Endothelial cell of hepatic sinusoid (primary cell): ENCODE results near the gene CAPN15.
"Not testable (repeated sequence)": the region's sequence is repeated elsewhere in the genome, so short reads cannot be mapped to it uniquely, and the experiment has no call there.

Source experiments
- in situ Hi-C: cut with HindIII; loops from 2 replicates; pipeline ENCODE4 v1.10.0; 2017; ENCODE audit warnings: low sequenced_read_pairs

Gene CAPN15

DNA sequence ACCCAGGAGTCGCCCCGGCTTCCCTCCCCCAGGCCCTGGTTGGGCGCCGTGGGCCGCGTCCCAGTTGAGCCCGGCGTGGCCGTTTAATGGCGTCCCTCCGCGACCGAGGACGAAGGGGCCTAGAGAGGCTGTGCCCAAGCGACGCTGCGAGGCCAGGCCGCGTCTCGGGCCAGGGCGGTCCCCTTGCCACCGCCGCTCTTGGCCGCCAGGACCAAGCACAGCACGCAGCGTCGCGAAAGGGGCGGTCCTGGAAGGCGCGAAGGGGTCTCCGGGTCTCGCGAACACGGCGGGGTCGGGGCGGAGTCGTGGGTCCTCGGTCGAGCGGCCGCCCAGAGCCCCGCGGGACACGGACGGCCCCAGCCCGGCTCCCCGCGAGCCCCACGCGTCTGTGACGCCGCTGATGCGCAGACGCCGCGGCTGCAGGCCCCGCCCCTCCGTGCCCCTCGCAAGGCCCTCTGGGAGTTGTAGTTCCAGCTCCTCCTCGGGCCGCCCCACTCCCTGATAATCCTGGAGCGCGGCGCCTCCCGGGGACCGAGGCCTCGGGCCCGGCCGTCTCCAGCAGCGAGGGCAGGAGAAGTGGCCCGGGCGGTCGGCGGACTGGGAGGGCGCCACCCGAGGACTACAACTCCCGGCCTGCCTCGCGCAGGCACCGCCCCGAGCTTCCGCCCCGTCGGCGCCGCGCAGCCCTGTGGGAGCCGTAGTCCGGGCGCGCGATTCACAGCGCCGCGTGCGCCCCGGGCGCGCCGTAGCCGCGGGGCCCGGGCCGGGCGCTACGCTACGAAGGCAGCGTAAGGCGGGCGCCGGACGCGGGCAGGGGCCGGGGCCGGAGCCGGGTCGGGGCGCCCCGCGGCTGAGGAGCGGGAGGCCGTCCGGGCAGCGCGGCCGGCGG is at the start of gene CAPN15:
TSS of gene CAPN15 (plus strand) at position 698 of the 889 bp plus-strand sequence. CDS start 19,127 bp downstream, outside the sequence.
- in situ Hi-C loops, result loop anchor here (25.0 kb wide), 1 partner anchor 110 kb away; the partner anchor contains the start of genes MCRIP2, METTL26, WDR90 and WFIKKN1

DNA sequence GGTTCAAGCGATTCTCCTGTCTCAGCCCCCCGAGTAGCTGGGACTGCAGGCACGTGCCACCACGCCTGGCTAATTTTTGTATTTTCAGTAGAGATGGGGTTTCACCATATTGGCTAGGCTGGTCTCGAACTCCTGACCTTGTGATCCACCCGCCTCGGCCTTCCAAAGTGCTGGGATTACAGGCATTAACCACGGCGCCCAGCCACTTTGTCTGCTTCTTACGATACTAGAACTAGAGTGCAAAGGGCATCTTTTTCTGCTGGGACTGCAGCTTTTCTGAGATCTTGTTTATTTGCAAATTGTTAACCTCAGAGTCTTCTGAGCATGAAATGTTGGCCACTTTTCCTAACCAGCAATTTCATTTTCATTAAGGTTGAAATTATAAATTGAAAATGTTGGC is 49.2 kb upstream of the CAPN15 start:
- in situ Hi-C loops, result not testable (repeated sequence)

DNA sequence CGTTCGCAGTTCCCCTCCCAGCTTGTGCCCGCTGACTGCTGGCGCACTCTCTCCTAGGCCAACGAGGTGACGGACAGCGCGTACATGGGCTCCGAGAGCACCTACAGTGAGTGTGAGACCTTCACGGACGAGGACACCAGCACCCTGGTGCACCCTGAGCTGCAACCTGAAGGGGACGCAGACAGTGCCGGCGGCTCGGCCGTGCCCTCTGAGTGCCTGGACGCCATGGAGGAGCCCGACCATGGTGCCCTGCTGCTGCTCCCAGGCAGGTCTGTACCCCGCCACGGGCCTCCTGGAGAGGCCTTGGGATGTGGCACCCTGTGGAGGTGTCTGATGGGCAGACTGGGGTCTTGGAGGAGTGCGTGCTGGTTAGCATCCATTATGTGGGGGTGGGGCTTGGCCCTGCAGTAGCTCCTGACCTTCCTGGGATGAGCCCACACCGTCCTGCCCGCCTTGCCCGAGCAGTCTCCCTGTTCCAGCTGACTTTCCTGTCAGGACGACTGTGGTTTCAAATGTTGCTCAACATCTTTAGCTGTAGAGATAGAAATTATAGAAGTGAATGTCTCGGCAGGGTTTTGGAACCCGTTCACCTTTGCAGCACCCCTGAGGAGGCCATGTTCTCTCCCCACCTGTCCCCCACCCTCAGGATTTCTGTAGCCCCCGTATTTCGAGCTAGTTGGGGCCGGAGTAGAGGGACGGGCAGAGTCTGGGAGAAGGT is 44.9 kb upstream of the CAPN15 start:
- in situ Hi-C loops, result no loop called here

DNA sequence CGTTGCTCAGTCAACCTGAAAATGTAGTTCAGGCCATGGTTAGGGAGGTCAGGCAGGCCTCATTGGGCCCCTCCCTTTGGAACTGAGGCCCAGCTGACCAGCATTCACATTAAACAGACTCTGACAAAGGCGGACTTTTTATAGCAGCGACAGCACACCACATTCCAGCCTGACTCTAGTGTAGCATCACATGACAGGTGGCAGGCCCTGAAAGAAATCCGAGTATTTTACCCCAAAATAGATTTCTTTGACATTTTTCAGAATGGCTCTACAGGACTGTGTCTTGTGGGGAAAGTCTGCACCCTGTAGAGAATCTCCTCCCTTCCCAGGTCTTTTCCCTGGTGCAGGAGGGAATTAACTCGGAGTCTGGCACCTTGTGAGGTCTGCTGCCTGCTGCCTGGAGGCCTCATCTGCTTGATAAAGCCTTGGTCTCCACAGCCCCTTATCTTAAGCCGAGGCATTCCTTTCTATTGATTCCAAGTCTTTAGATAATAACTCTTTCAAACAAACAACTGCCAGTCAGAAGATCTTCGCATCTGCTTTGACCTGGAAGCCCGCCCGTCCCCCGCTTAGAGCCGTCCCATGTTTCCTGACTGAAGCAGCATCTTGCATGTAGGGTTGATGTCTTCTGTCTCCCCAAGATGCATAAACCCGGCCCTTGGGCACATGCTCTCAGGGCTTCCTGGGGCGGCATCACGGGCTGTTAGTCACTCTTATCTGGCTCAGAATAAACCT is 44.0 kb upstream of the CAPN15 start:
- in situ Hi-C loops, result no loop called here

DNA sequence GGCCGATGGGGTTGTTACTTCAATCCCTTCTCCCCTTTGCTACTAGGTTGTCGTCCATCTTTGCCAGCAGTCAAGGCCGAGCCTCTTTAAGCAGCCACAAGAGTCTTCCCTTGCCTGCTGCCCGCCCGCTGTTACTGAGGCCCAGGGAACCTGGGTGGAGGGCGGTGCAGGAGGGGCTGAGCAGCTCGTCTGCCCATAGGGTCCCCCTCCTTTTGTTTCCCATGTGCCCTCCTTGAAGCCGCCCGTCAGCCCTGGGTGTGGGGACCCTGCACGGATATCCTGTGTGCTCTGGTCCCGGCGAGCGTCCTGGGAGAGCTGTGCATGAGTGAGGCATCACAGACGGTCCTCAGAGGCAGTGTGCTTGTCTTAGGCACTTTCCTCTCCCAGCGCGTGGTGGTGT is 37.9 kb upstream of the CAPN15 start:
- in situ Hi-C loops, result no loop called here

DNA sequence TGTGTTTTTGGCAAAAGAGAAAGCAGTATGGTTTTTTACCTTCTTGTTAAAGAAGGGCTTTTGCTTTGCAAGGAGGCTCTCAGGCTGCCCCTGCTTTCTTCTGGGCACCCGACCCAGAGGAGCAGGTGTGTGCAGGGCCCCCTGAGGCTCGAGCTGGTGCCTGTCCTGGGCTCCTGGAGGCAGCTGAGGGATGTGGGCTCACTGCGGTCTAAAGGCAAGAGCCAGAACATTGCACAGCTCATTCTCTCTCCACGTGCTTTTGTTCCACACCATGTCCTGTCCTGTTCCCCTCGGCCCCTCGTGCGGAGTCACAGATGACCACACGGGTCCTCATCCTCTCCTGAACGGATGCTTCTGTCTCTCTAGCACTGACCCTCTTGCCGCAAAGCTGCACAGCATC is 36.7 kb upstream of the CAPN15 start:
- in situ Hi-C loops, result no loop called here

DNA sequence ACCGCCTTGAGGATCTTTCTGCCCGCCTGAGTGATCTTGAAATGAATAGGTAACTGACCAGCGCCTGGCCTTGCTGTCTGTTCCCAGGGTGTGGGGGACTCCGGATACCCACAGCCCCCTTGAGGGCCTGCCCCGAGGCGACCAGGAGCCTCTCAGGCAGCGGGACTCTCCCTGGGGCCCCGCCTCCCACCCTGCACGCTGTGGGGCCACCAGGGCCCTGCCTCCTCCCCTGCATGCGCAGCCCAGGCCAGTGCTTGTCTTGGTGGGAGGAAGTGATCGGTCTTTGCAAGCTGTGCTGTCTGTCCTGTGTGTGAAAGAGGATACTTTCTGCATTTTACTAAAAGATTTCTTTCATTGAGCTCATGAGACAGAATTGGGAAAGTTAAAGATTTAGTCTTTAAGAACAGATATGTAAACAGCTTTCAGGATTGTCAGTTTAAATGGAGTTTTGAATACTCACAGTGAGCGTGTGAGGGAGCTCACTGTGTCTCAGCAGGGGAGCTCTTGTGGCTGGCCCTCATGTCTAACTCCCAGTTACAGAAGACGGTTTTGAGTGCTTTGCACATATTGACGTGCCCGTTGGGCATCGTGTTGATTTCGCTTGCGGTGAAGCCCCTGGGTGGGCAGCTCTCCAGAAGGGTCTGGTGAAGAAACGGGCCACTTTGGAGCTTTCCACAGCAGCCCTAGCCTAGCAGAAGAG is 36.1 kb upstream of the CAPN15 start:
- in situ Hi-C loops, result no loop called here

DNA sequence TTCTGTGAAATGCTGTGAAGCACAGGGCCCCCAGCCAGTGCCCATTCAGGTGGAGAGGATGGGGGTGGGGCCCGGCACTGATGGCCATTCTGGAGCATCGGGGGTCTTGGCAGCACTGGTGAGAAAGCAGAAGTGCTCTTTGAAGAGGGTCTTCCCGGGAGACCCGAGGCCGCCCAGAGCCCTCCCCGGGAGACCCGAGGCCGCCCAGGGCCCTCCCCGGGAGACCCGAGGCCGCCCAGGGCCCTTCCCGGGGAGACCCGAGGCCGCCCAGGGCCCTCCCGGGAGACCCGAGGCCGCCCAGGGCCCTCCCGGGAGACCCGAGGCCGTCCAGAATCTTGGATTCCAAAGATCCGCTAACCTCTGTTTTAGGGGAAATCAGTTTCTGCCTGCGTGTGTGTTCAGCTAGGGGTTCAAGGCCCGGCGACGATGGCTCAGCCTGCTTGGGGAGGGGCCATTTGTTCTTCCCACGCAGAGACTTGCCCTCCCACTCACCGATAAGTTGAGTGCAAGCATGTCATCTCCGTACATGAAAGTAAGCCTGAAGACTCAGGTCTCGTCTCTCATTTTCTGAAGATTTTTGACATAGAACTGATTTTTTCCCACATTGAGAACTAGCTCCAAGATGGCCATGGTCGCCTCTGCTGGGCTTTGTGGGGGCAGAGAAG is 35.2 kb upstream of the CAPN15 start:
- in situ Hi-C loops, result no loop called here

DNA sequence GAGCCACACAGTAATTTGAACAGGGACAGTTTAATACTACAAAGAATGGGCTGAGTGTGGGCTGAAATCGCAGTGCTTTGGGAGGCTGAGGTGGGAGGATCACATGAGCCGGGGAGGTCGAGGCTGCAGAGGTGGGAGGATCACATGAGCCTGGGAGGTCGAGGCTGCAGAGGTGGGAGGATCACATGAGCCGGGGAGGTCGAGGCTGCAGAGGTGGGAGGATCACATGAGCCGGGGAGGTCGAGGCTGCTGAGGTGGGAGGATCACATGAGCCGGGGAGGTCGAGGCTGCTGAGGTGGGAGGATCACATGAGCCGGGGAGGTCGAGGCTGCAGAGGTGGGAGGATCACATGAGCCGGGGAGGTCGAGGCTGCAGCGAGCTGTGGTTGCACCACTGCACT is 32.8 kb upstream of the CAPN15 start:
- in situ Hi-C loops, result not testable (repeated sequence)

DNA sequence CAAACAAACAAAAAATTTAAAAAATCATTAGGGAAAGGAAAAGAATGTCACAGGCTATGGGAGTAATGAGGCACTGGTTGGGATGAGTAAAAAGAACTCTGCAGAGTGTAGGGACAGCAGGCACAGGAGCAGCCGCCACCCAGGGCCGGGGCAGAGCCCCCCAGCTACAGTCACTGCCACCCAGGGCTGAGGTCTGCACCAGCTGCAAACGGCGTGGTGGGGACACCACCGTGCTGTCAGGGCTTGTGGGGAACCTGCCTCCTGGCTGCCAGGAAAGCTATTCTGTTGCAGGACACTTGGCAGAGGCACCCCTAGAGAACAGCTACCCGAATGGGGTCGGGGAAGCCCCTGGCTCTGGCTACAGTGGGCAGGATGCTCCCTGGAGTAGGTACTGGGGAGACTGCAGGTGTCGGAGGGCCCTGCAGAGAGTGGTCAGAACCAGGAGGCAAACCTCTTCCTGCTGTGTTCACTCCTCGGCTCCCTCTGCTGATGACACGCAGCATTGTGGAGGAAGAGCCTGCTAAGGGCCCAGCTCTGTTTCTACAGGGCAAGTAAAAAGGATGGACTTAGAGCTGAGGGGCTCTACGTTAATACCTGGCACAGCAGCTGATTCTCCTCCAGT is 32.3 kb upstream of the CAPN15 start:
- in situ Hi-C loops, result no loop called here

DNA sequence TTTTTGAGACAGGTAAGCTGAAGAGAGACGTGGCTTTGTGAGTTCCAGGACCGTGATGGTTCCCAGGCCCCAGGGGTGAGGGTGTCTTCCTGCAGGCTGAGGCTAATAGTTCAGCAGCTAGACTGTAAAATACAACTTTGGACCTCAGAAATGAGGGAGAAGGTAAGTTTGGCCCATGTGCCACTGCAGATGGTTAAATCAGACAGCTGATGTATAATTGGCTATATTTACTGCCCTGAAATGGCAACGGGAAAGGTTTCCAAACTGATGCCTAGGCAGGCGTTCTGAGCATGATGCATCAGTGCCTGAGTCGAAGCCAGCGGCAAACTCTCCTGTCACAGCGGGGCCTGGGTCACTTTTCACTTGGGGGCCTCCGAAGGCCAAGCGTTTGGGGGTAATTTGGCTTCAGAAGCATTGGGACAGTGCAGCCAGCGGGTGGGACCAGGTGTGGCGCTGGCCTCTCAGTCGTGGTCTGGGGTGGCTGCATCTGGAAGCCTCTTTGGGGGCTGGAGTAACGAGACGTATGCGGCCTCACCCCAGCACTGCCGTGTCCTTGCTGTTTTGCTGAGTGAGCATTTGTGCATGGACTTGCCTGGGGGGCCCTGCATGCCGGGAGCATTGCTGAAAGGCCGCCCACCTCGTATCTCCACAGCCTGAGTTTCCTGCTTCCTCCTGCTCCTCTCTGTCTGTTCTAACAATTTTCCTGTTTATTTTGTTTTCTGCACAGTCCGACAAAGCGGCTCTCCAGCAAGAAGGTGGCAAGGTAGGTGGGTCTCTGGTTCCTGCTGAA is 31.2 kb upstream of the CAPN15 start:
- in situ Hi-C loops, result no loop called here

DNA sequence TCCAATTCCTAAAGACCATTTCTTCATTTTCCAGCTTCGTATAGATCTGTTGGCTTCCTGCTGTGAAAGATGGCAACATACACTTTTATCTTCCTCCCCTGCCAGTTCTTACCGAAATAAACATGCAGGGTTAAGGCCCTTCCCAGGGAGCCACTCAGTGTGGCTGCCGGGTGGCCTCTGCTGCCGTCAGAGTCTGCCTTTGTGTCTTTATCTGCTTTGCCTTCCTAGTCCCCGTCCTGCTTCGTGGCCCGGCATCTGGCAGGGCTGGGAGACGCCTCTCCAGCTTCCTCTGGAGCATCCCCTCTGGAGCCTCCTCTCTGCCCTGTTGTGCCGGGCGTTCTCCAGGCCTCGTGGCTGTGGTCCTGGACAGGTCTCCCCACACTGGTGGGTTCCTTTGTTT is 30.3 kb upstream of the CAPN15 start:
- in situ Hi-C loops, result no loop called here

DNA sequence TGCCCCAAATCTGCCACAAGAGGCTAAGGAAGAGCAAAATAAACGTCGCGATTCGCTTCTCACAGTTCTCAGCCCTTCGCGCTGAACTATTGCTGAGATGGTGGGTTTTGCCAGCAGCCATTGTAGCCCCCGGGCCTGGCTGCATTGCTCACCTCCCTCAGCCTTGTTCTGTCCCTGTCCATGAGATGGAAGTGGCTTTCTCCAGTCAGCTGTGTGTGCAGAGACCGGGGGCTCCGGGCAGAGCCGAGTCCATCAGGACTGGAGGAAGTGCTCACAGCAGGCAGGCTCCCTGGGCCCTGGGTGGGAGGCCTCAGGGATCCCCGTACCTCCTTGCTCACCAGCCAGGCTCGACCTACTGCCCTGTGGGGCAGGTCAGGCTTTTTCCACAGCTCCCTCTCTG is 27.6 kb upstream of the CAPN15 start:
- in situ Hi-C loops, result no loop called here

DNA sequence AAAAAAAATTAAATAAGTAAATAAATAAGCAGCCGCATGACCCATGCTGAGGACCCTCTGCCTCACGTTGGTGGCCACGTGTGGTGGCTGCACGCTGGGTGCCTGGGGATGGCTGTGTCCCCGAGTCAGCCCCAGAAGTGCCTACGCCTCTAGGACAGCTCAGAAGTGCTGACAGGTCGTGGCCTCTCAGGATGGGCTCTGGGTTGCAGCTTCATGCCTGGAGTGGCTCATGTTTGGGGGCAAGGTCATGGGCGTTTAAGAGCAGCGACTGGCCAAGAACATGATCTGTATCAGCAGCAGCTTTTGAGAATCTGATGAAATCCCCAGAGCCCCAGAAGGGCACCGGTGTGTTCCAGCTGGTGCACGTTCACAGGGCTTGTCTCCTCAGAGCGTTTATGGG is 26.8 kb upstream of the CAPN15 start:
- in situ Hi-C loops, result no loop called here

DNA sequence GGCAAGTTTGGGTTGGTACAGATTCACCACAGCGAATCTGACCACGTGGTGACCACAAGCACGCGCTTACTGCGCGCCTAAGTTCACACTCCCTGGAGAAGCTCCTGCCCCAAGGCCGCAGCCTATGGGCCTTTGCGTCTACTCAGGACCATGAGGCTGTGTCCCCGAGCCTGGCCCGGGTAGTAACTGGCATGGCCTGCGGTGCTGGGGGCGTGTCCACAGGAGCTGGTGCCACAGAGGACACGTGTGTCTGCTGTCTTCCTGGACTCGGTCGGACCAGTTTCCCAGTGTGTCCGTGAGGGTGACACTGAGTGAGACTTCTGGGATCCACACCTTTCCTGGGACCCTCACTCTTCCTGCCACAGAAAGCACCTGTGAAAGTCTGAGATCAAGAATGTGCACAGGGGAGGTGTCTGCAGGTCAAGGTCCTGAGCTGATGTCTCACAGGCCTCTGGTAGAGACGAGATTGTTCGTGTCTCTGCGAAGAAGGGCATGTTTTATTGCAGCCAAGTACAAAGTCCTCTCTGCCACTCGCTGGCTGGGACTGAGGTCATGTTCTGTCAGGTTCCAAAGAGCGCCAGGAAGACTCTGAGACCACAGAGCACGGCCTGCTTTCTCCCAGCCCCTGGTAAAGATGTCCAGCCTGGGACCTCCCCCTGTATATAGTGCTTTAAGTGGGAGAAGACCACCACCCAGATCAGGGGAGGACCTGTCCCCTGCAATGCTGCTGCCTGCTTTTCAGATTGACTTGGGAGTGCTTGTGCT is 25.2 kb upstream of the CAPN15 start:
- in situ Hi-C loops, result no loop called here

DNA sequence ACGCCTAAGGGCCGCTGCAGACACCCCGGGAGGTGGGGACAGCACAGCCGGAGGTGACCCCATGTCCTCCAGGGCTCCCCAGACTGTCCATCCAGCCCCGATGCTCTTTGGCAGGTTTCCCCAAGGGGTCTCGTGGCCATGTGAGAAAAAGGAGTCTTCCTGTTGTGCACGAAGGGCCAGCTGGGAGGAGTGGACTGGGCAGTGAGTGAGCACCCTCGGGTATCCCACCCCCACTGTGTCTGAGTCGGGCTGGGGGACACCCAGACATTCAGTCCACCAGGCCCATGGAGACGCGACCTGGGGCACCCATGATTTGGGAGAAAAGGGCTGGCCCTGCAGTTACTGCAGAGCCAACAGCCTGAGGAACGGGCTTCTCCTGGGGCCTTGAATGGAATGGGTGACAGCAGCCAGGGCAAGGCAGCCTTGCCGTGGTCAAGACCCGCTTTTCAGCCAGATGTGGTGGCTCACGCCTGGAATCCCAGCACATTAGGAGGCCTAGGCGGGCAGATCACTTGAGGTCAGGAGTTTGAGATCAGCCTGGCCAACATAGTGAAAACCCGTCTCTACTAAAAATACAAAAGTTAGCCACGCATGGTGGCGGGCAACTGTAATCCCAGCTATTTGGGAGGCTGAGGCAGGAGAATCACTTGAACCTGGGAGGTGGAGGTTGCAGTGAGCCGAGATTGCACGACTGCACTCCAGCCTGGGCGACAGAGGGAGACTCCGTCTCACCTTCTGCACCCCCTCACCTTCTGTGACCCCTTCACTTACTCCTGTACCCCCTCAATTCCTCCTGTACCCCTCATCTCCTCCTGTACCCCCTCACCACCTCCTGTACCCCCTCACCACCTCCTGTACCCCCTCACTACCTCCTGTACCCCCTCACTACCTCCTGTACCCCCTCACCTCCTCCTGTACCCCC is 24.1 kb upstream of the CAPN15 start:
- in situ Hi-C loops, result no loop called here
